ENCODE data around the gene CZIB. TPM values are rescaled to one million over a fixed set of nuclear protein-coding genes. Genes with fewer than 3 reads are reported as not detected.

Gene CZIB
- 112 TPM for polyA plus RNA-seq (2012; ENCODE audit: insufficient read depth, insufficient read length)

GRCh38 chr1:53220171-53220961, at the start of gene CZIB:
Gene CZIB (minus strand): TSS chr1:53220634. CDS start chr1:53220575, 59 bp downstream.
- DNase-seq (ENCODE audit: low read depth, low spot score) = peak; percentile 86
- peak within 1 kb of the TSS; percentile 88 for H3K4me3 ChIP-seq (ENCODE audit: low read length)

GRCh38 chr1:53270107-53270506, 49.7 kb upstream of the CZIB start:
- no peak overlapping the region for H3K4me3 ChIP-seq (ENCODE audit: low read length)
- DNase-seq (ENCODE audit: low read depth, low spot score) = no peak

- no peak overlapping the region for H3K4me3 ChIP-seq (ENCODE audit: low read length)
- DNase-seq (ENCODE audit: low read depth, low spot score) = no peak
Measured at GRCh38 chr1:53267761-53268160, 47.3 kb upstream of the CZIB start.

GRCh38 chr1:53266038-53266437, 45.6 kb upstream of the CZIB start:
- no peak for DNase-seq (ENCODE audit: low read depth, low spot score)
- H3K4me3 ChIP-seq (ENCODE audit: low read length) = no peak overlapping the region

GRCh38 chr1:53265581-53265980, 45.1 kb upstream of the CZIB start:
- DNase-seq (ENCODE audit: low read depth, low spot score) = no peak
- no peak overlapping the region for H3K4me3 ChIP-seq (ENCODE audit: low read length)

- H3K4me3 ChIP-seq (ENCODE audit: low read length) = no peak overlapping the region
- no peak for DNase-seq (ENCODE audit: low read depth, low spot score)
Measured at GRCh38 chr1:53264048-53264447, 43.6 kb upstream of the CZIB start.

GRCh38 chr1:53262000-53262399, 41.6 kb upstream of the CZIB start:
- no peak overlapping the region for H3K4me3 ChIP-seq (ENCODE audit: low read length)

GRCh38 chr1:53260631-53261247, 40.3 kb upstream of the CZIB start:
- DNase-seq (ENCODE audit: low read depth, low spot score) = no peak
- no peak overlapping the region for H3K4me3 ChIP-seq (ENCODE audit: low read length)

More at GRCh38 chr1:53262000-53262399, 41.6 kb upstream of the CZIB start:
- DNase-seq (ENCODE audit: low read depth, low spot score) = no peak

GRCh38 chr1:53259932-53260331, 39.5 kb upstream of the CZIB start:
- no peak overlapping the region for H3K4me3 ChIP-seq (ENCODE audit: low read length)

GRCh38 chr1:53258216-53258615, 37.8 kb upstream of the CZIB start:
- H3K4me3 ChIP-seq (ENCODE audit: low read length) = no peak overlapping the region
- DNase-seq (ENCODE audit: low read depth, low spot score) = no peak

More at GRCh38 chr1:53259932-53260331, 39.5 kb upstream of the CZIB start:
- DNase-seq (ENCODE audit: low read depth, low spot score) = no peak

- DNase-seq (ENCODE audit: low read depth, low spot score) = no peak
Measured at GRCh38 chr1:53257454-53258081, 37.1 kb upstream of the CZIB start.

GRCh38 chr1:53256511-53257453, 36.3 kb upstream of the CZIB start:
- no peak overlapping the region for H3K4me3 ChIP-seq (ENCODE audit: low read length)
- DNase-seq (ENCODE audit: low read depth, low spot score) = no peak

More at GRCh38 chr1:53257454-53258081, 37.1 kb upstream of the CZIB start:
- no peak overlapping the region for H3K4me3 ChIP-seq (ENCODE audit: low read length)

GRCh38 chr1:53255031-53255430, 34.6 kb upstream of the CZIB start:
- H3K4me3 ChIP-seq (ENCODE audit: low read length) = no peak overlapping the region

GRCh38 chr1:53254011-53254640, 33.7 kb upstream of the CZIB start:
- no peak for DNase-seq (ENCODE audit: low read depth, low spot score)
- H3K4me3 ChIP-seq (ENCODE audit: low read length) = no peak overlapping the region

More at GRCh38 chr1:53255031-53255430, 34.6 kb upstream of the CZIB start:
- DNase-seq (ENCODE audit: low read depth, low spot score) = no peak

GRCh38 chr1:53250325-53250724, 29.9 kb upstream of the CZIB start:
- DNase-seq (ENCODE audit: low read depth, low spot score) = no peak
- H3K4me3 ChIP-seq (ENCODE audit: low read length) = no peak overlapping the region

- no peak for DNase-seq (ENCODE audit: low read depth, low spot score)
- no peak overlapping the region for H3K4me3 ChIP-seq (ENCODE audit: low read length)
Measured at GRCh38 chr1:53249706-53250105, 29.3 kb upstream of the CZIB start.

- no peak for DNase-seq (ENCODE audit: low read depth, low spot score)
- no peak overlapping the region for H3K4me3 ChIP-seq (ENCODE audit: low read length)
Measured at GRCh38 chr1:53246261-53247134, 26.1 kb upstream of the CZIB start.

GRCh38 chr1:53244141-53244540, 23.7 kb upstream of the CZIB start:
- DNase-seq (ENCODE audit: low read depth, low spot score) = no peak
- H3K4me3 ChIP-seq (ENCODE audit: low read length) = no peak overlapping the region

Data from Jurkat, Clone E6-1 (cell line).